OCI-LY7 (cell line): ENCODE measurements around the gene ERICH2. TPM values are rescaled to one million over a fixed set of nuclear protein-coding genes. Genes with fewer than 3 reads are reported as not detected.

Source experiments
- BruUV-seq: library from RNA; stranded (reverse); fragments of 400-500 nt; replicated peaks from 2 replicates; lab custom pipeline; 2021; lab: Mats Ljungman, UMichigan
- CTCF ChIA-PET: fragments of 300-600 bp; sonication (Branson Sonifier 250); formaldehyde crosslinking; loops from one replicate; lab custom pipeline; 2022; ENCODE audit warnings: antibody characterized with exemption; ENCODE audit not compliant: unreplicated experiment; lab: Charles Lee
- POLR2A ChIA-PET: fragments of 300-600 bp; sonication (Branson Sonifier 250); formaldehyde crosslinking; loops from one replicate; lab custom pipeline; 2022; ENCODE audit warnings: antibody characterized with exemption; lab: Charles Lee
- DNase-seq: peaks from one replicate; pipeline ENCODE4 v3.0.0-alpha.2; 2015; ENCODE audit warnings: low spot score
- H2AFZ ChIP-seq: fragments of 200-600 bp; sonication (generic), shearing (Covaris generic); 2 replicates; pipeline ENCODE4 v1.6.1; 2014; ENCODE audit warnings: mild to moderate bottlenecking, antibody characterized with exemption, low read length, moderate library complexity
- H3K27ac ChIP-seq: fragments of 200-600 bp; sonication (generic); 2 replicates; pipeline ENCODE4 v1.5.1; 2014; ENCODE audit warnings: mixed run types, low read depth, mild to moderate bottlenecking, moderate library complexity, low read length, inconsistent platforms; ENCODE audit not compliant: poor library complexity, severe bottlenecking
- H3K36me3 ChIP-seq: fragments of 200-600 bp; sonication (generic); 2 replicates; pipeline ENCODE4 v1.6.1; 2014; ENCODE audit warnings: mild to moderate bottlenecking, antibody characterized with exemption, low read length, moderate library complexity, mixed read lengths; ENCODE audit not compliant: insufficient read depth
- H3K4me1 ChIP-seq: fragments of 200-600 bp; sonication (generic); 2 replicates; pipeline ENCODE4 v1.5.1; 2014; ENCODE audit warnings: mild to moderate bottlenecking, low read length; ENCODE audit not compliant: insufficient read depth, poor library complexity, severe bottlenecking
- H3K4me2 ChIP-seq: fragments of 200-600 bp; sonication (generic); 2 replicates; pipeline ENCODE4 v1.6.1; 2014; ENCODE audit warnings: mild to moderate bottlenecking, low read length
- H3K4me3 ChIP-seq: fragments of 200-600 bp; sonication (generic); 2 replicates; pipeline ENCODE4 v1.5.1; 2014; ENCODE audit warnings: mild to moderate bottlenecking, low read depth, low read length; ENCODE audit not compliant: poor library complexity, severe bottlenecking
- H3K79me2 ChIP-seq: fragments of 200-600 bp; sonication (generic); 2 replicates; pipeline ENCODE4 v1.6.1; 2016; ENCODE audit warnings: low read depth, mild to moderate bottlenecking, low read length, moderate library complexity, mixed read lengths; ENCODE audit not compliant: insufficient read depth
- H3K9me2 ChIP-seq: fragments of 200-600 bp; sonication (generic); 2 replicates; pipeline ENCODE4 v1.6.1; 2016; ENCODE audit warnings: mild to moderate bottlenecking, low read length, mixed read lengths; ENCODE audit not compliant: insufficient read depth
- H3K9me3 ChIP-seq: fragments of 200-600 bp; sonication (generic); 2 replicates; pipeline ENCODE4 v1.6.1; 2014; ENCODE audit warnings: mild to moderate bottlenecking, mixed run types, low read length, mixed read lengths
- H4K20me1 ChIP-seq: fragments of 200-600 bp; sonication (generic); 2 replicates; pipeline ENCODE4 v1.6.1; 2014; ENCODE audit warnings: mild to moderate bottlenecking, antibody characterized with exemption, low read length, moderate library complexity, mixed read lengths; ENCODE audit not compliant: insufficient read depth
- EZH2phosphoT487 ChIP-seq: fragments of 200-600 bp; sonication (generic); IDR thresholded peaks from 2 replicates; pipeline ENCODE4 v1.6.1; 2018; ENCODE audit warnings: low read depth, borderline replicate concordance, mild to moderate bottlenecking, mixed run types, antibody characterized with exemption, low read length, moderate library complexity, mixed read lengths
- intact Hi-C: fragments of 100-400 bp; cut with micrococcal nuclease; formaldehyde crosslinking; loops from one replicate; pipeline ENCODE4 v1.10.0; 2022; ENCODE audit not compliant: unreplicated experiment
- total RNA-seq, 2 experiments: library from RNA; depleted of rRNA in 1 of 2; stranded (reverse); fragments of >200 nt in 1 of 2; shearing (Covaris generic) in 1 of 2; gene quantifications; 2 replicates each; pipeline ENCODE4 v1.2.3, GENCODE V29; 2014 to 2022
- TF ChIP-seq, protein P1 (sequence below): fragments of 200-600 bp; sonication (generic); conservative IDR thresholded peaks from 2 replicates; pipeline ENCODE4 v1.5.1; 2014; ENCODE audit warnings: mild to moderate bottlenecking, antibody characterized with exemption, low read length, moderate library complexity, mixed read lengths

The ERICH2 gene
- total RNA-seq, 2 experiments from 2014 or later = not detected

- Histone ChIP-seq H3K9me3 (no peaks in the 10 kb centered on the region), H4K20me1 (no peaks in the 10 kb centered on the region), H3K79me2 (no peaks in the 10 kb centered on the region), H3K4me2 (no peak overlapping the region), H3K27ac (no peak overlapping the region), H2AFZ (no peak overlapping the region), H3K4me1 (no peaks in the 10 kb centered on the region), H3K9me2 (no peaks in the 10 kb centered on the region), H3K4me3 (no peak overlapping the region), H3K36me3 (no peaks in the 10 kb centered on the region)
- CTCF ChIA-PET = no interaction called here
- TF ChIP-seq, protein P1, sequence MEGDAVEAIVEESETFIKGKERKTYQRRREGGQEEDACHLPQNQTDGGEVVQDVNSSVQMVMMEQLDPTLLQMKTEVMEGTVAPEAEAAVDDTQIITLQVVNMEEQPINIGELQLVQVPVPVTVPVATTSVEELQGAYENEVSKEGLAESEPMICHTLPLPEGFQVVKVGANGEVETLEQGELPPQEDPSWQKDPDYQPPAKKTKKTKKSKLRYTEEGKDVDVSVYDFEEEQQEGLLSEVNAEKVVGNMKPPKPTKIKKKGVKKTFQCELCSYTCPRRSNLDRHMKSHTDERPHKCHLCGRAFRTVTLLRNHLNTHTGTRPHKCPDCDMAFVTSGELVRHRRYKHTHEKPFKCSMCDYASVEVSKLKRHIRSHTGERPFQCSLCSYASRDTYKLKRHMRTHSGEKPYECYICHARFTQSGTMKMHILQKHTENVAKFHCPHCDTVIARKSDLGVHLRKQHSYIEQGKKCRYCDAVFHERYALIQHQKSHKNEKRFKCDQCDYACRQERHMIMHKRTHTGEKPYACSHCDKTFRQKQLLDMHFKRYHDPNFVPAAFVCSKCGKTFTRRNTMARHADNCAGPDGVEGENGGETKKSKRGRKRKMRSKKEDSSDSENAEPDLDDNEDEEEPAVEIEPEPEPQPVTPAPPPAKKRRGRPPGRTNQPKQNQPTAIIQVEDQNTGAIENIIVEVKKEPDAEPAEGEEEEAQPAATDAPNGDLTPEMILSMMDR = no peak
- no peak for TF ChIP-seq EZH2phosphoT487
- BruUV-seq = no TSS peak
- DNase-seq = no peak
- intact Hi-C loops = no loop called here
- POLR2A ChIA-PET = interaction anchor here (0.6 kb wide), 1 partner anchor 1235 kb away, joined by 3 read pairs; no protein-coding TSS in a partner anchor
These were observed 53.7 kb downstream of the ERICH2 start for GRCh38 chr2:170823898-170824215.

- DNase-seq = no peak
- intact Hi-C loops = no loop called here
- no peak overlapping the region for H3K4me2 ChIP-seq
- H3K4me1 ChIP-seq = no peaks in the 10 kb centered on the region
- no peaks in the 10 kb centered on the region for H4K20me1 ChIP-seq
- H3K9me2 ChIP-seq = no peaks in the 10 kb centered on the region
- ChIA-PET POLR2A (interaction anchor here (0.7 to 0.8 kb wide), 2 partner anchors 548 to 1254 kb away, joined by 4 read pairs; no protein-coding TSS in a partner anchor), CTCF (no interaction called here)
- no peaks in the 10 kb centered on the region for H3K79me2 ChIP-seq
- TF ChIP-seq, protein P1 = no peak
- TF ChIP-seq EZH2phosphoT487 = no peak
- BruUV-seq = no TSS peak
- H3K4me3 ChIP-seq = no peak overlapping the region
- no peaks in the 10 kb centered on the region for H3K36me3 ChIP-seq
- no peak overlapping the region for H3K27ac ChIP-seq
- no peak overlapping the region for H2AFZ ChIP-seq
- H3K9me3 ChIP-seq = no peaks in the 10 kb centered on the region
These were observed 54.4 kb downstream of the ERICH2 start for GRCh38 chr2:170824526-170825015.

GRCh38 chr2:170827841-170828532 is 57.8 kb downstream of the ERICH2 start:
- no peak for TF ChIP-seq EZH2phosphoT487
- TF ChIP-seq, protein P1 = no peak
- Histone ChIP-seq H3K4me1 (no peaks in the 10 kb centered on the region), H3K9me3 (no peaks in the 10 kb centered on the region), H3K4me3 (no peak overlapping the region), H3K79me2 (no peaks in the 10 kb centered on the region), H3K36me3 (no peaks in the 10 kb centered on the region), H2AFZ (no peak overlapping the region), H3K27ac (no peak overlapping the region), H4K20me1 (no peaks in the 10 kb centered on the region), H3K9me2 (no peaks in the 10 kb centered on the region), H3K4me2 (no peak overlapping the region)
- ChIA-PET CTCF (no interaction called here), POLR2A (no interaction called here)
- intact Hi-C loops = no loop called here
- no peak for DNase-seq
- BruUV-seq = no TSS peak
